ENCODE measurements around the gene NDUFB11. TPM values are rescaled to one million over a fixed set of nuclear protein-coding genes. Genes with fewer than 3 reads are reported as not detected.

Gene NDUFB11
- total RNA-seq, 4 donors from 2014 or later: 64.3 to 91.1 (median 71.4) TPM

DNA sequence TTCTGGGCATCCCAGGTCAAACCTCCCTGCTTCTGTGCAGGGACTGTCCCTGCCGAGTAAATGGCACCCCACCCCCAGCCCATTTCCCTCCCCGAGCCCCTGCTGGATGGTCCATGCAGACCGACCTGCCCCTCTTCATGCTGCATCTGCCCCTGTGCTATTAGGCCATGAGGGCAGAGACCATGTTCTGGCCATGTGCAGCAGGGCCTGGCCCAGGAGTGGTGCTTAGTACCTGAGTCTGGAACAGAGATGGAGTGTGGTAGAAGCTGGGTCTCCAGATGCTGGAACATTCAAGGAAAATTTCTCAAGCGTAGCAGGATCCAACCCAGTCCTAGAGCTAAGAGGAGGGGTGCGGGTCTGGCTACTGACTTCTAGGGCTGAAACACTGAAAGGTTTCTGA is 33.8 kb upstream of the NDUFB11 start:
- no peak overlapping the region for H3K27ac ChIP-seq
- no peak for TF ChIP-seq EP300 (IDR thresholded peaks at IDR 0.05; ENCODE audit: low read depth)
- TF ChIP-seq, protein P1, sequence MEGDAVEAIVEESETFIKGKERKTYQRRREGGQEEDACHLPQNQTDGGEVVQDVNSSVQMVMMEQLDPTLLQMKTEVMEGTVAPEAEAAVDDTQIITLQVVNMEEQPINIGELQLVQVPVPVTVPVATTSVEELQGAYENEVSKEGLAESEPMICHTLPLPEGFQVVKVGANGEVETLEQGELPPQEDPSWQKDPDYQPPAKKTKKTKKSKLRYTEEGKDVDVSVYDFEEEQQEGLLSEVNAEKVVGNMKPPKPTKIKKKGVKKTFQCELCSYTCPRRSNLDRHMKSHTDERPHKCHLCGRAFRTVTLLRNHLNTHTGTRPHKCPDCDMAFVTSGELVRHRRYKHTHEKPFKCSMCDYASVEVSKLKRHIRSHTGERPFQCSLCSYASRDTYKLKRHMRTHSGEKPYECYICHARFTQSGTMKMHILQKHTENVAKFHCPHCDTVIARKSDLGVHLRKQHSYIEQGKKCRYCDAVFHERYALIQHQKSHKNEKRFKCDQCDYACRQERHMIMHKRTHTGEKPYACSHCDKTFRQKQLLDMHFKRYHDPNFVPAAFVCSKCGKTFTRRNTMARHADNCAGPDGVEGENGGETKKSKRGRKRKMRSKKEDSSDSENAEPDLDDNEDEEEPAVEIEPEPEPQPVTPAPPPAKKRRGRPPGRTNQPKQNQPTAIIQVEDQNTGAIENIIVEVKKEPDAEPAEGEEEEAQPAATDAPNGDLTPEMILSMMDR (IDR thresholded peaks at IDR 0.05): no peak
- no peak for TF ChIP-seq POLR2A (IDR thresholded peaks at IDR 0.05)
- TF ChIP-seq POLR2AphosphoS5 (IDR thresholded peaks at IDR 0.05): no peak
- no peaks in the 10 kb centered on the region for H3K4me1 ChIP-seq
- WGBS, 2 donors (ENCODE audit: low coverage in 1 of 2): 74 to 100% methylated on average over 1 to 5 of the region's 5 CpGs
- H3K4me3 ChIP-seq: no peak overlapping the region
- in situ Hi-C loops (cut with MboI; ENCODE audit: low pct_ligation_motif_present in 1 of 4, low pct_unique_long_range_greater_than_20kb in 1 of 4, low sequenced_read_pairs in 3 of 4): loop anchor here in 3 of 4 donors (25.0 kb wide), 2 partner anchors 209 to 334 kb away; no protein-coding TSS in a partner anchor
- H3K27me3 ChIP-seq: no peaks in the 10 kb centered on the region
- no peaks in the 10 kb centered on the region for H3K9me3 ChIP-seq
- intact Hi-C loops (cut with DNase I; ENCODE audit: low total_unique reads): no loop called here
- DNase-seq: no peak
- H3K36me3 ChIP-seq: peaks cover 0 to 7% (median 3%) of the 10 kb centered on the region in 4 donors

DNA sequence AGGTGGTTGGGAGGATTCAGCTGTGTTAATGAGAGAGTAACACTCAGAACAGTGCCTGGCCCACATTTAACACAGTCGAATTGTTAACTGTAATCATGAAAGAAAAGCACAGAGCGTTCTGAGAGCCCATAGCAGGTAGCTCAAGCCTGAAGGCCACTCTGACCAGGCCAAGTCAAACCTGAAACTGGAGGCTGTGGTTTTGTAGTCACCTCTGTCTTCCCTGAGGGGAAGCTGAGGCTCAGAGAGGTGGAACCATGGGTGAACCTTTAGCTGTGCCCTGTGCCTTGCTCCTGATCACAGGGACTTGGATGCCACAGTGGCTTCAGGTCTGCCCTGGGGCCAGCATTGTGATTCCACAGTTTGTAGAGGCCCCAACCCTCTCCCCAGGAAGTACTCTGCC is 32.6 kb upstream of the NDUFB11 start:
- WGBS, 2 donors (ENCODE audit: low coverage in 1 of 2): 57% methylated on average over 2 of the region's 2 CpGs; no CpG with 5 or more reads in 1 of the 2 donors
- DNase-seq: no peak
- Histone ChIP-seq H3K9me3 (no peaks in the 10 kb centered on the region), H3K27me3 (no peaks in the 10 kb centered on the region), H3K4me3 (no peak overlapping the region), H3K4me1 (no peaks in the 10 kb centered on the region), H3K36me3 (peaks cover 0 to 7% (median 3%) of the 10 kb centered on the region in 4 donors), H3K27ac (no peak overlapping the region)
- intact Hi-C loops (cut with DNase I; ENCODE audit: low total_unique reads) (no loop called here), in situ Hi-C loops (cut with MboI; ENCODE audit: low pct_ligation_motif_present in 1 of 4, low pct_unique_long_range_greater_than_20kb in 1 of 4, low sequenced_read_pairs in 3 of 4) (loop anchor here in 3 of 4 donors (25.0 kb wide), 2 partner anchors 210 to 335 kb away; no protein-coding TSS in a partner anchor)
- TF ChIP-seq POLR2AphosphoS5 (IDR thresholded peaks at IDR 0.05) (no peak), EP300 (IDR thresholded peaks at IDR 0.05; ENCODE audit: low read depth) (no peak), POLR2A (IDR thresholded peaks at IDR 0.05) (no peak)
- TF ChIP-seq, protein P1 (IDR thresholded peaks at IDR 0.05): no peak

DNA sequence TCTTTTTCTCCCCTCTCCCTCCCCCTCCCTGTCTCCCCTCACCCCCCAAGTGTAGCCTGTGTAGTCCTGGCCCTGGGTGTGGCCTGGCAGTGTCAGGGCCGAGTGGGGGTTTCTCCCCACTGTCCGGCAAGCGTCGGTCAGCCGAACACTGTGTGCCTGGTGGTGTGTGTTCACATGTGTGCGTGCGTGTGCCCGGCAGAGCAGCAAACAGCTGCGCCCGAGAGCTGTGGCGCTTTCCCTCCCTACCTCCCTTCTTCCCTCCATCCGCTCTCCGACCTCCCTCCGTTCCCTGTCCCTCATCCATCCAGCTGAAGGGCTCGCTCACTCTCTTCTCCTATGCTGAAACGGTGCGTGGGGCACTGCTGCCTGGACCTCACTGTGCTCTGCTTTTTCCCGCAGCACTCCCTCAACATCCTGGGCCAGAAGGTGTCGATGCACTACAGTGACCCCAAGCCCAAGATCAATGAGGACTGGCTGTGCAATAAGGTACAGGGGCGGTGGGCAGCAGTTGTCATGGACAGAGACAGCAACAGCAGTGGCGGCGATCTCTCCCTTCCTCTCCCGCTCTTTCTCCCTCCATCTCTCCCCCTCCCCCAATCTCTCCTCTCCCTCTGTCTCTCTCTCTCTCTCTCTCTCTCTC is 31.7 kb upstream of the NDUFB11 start:
- Histone ChIP-seq H3K27ac (no peak overlapping the region), H3K36me3 (peaks cover 0 to 2% (median under 1%) of the 10 kb centered on the region in 4 donors), H3K4me3 (no peak overlapping the region), H3K27me3 (no peaks in the 10 kb centered on the region), H3K4me1 (no peaks in the 10 kb centered on the region), H3K9me3 (no peaks in the 10 kb centered on the region)
- in situ Hi-C loops (cut with MboI; ENCODE audit: low pct_ligation_motif_present in 1 of 4, low pct_unique_long_range_greater_than_20kb in 1 of 4, low sequenced_read_pairs in 3 of 4) (loop anchor here in 3 of 4 donors (25.0 kb wide), 2 partner anchors 211 to 336 kb away; no protein-coding TSS in a partner anchor), intact Hi-C loops (cut with DNase I; ENCODE audit: low total_unique reads) (no loop called here)
- TF ChIP-seq, protein P1 (IDR thresholded peaks at IDR 0.05): no peak
- TF ChIP-seq POLR2A (IDR thresholded peaks at IDR 0.05) (no peak), POLR2AphosphoS5 (IDR thresholded peaks at IDR 0.05) (no peak), EP300 (IDR thresholded peaks at IDR 0.05; ENCODE audit: low read depth) (no peak)
- WGBS, 2 donors (ENCODE audit: low coverage in 1 of 2): 83% methylated on average over 23 of the region's 23 CpGs; no CpG with 5 or more reads in 1 of the 2 donors
- DNase-seq: no peak

DNA sequence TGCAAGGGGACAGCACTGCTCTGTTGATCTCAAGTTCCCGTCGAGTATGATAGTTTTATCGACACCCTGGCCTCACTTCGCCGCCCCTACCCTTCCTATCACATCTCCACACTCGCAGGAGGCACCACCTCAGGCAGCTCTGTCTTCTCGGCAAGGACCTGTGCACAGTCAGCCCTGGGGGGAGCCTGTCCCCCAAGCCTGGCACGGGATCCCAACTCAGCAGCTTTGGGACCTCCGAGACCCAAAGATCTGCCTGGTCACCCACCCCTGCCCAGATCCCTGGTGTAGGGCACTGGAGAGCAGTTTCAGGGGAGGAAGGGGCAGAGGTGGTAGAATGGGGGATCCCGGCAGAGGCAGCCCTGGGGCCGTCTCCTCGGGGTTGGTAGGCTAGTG is 31.1 kb upstream of the NDUFB11 start:
- TF ChIP-seq, protein P1 (IDR thresholded peaks at IDR 0.05): no peak
- no peak for TF ChIP-seq POLR2A (IDR thresholded peaks at IDR 0.05)
- TF ChIP-seq EP300 (IDR thresholded peaks at IDR 0.05; ENCODE audit: low read depth): no peak
- no peak for TF ChIP-seq POLR2AphosphoS5 (IDR thresholded peaks at IDR 0.05)
- no peaks in the 10 kb centered on the region for H3K36me3 ChIP-seq
- no peaks in the 10 kb centered on the region for H3K9me3 ChIP-seq
- H3K27me3 ChIP-seq: no peaks in the 10 kb centered on the region
- no peak overlapping the region for H3K27ac ChIP-seq
- 89% methylated on average over 11 of the region's 12 CpGs; no CpG with 5 or more reads in 1 of the 2 donors for WGBS, 2 donors (ENCODE audit: low coverage in 1 of 2)
- in situ Hi-C loops (cut with MboI; ENCODE audit: low pct_ligation_motif_present in 1 of 4, low pct_unique_long_range_greater_than_20kb in 1 of 4, low sequenced_read_pairs in 3 of 4) (loop anchor here in 3 of 4 donors (25.0 kb wide), 2 partner anchors 212 to 337 kb away; no protein-coding TSS in a partner anchor), intact Hi-C loops (cut with DNase I; ENCODE audit: low total_unique reads) (no loop called here)
- no peaks in the 10 kb centered on the region for H3K4me1 ChIP-seq
- no peak for DNase-seq
- no peak overlapping the region for H3K4me3 ChIP-seq

Measured in transverse colon (tissue), 4 donors.